GM23338 (cell line): ENCODE measurements around the gene FNDC3B. TPM values are rescaled to one million over a fixed set of nuclear protein-coding genes. Genes with fewer than 3 reads are reported as not detected.

ENCODE experiments used
- CREB1 ChIP-seq: fragments of 250-450 bp; sonication (Bioruptor Pico); IDR thresholded peaks from 2 replicates; pipeline ENCODE4 v1.5.0; 2020; ENCODE audit warnings: low read depth, mild to moderate bottlenecking, moderate library complexity
- CTCF ChIP-seq, 2 experiments: fragments of 200-600 bp in 1 of 2; sonication (generic) in 1 of 2; conservative IDR thresholded peaks; 2 replicates each; pipeline versions ENCODE4 v1.5.1 to v1.6.1; 2016 to 2017; ENCODE audit warnings: antibody characterized with exemption in 2 of 2, low read depth in 2 of 2, mild to moderate bottlenecking in 2 of 2, moderate library complexity in 1 of 2
- ETS1 ChIP-seq: IDR thresholded peaks from 2 replicates; pipeline ENCODE4 v1.6.1; 2016; ENCODE audit warnings: antibody characterized with exemption
- EZH2phosphoT487 ChIP-seq: fragments of 200-600 bp; sonication (generic); IDR thresholded peaks from one replicate; pipeline ENCODE4 v1.8.1; 2018; ENCODE audit warnings: antibody characterized with exemption; ENCODE audit not compliant: unreplicated experiment
- JUNB ChIP-seq: IDR thresholded peaks from one replicate; pipeline ENCODE4 v1.6.1; 2016; ENCODE audit warnings: antibody characterized with exemption; ENCODE audit not compliant: unreplicated experiment
- NANOG ChIP-seq: IDR thresholded peaks from 2 replicates; pipeline ENCODE4 v1.6.1; 2016; ENCODE audit warnings: antibody characterized with exemption, borderline replicate concordance
- POLR2AphosphoS5 ChIP-seq: IDR thresholded peaks from 2 replicates; pipeline ENCODE4 v1.6.1; 2016; ENCODE audit warnings: antibody characterized with exemption, low read depth
- ZNF114 ChIP-seq: fragments of 250-450 bp; sonication (Bioruptor Pico); IDR thresholded peaks from 2 replicates; pipeline ENCODE4 v1.5.0; 2020; ENCODE audit warnings: mild to moderate bottlenecking, moderate library complexity
- ZNF462 ChIP-seq: fragments of 250-450 bp; sonication (Bioruptor Pico); IDR thresholded peaks from 2 replicates; pipeline ENCODE4 v1.5.0; 2020; ENCODE audit warnings: mild to moderate bottlenecking, moderate library complexity
- polyA plus RNA-seq: library from polyadenylated mRNA; unstranded; fragments of >200 nt; fragmentation: Nextera tagmentation; extraction: Ambion mirVana; gene quantifications from 2 replicates; pipeline ENCODE4 v1.2.1, GENCODE V29; 2016
- total RNA-seq: library from RNA; depleted of rRNA; stranded (reverse); fragments of >200 nt; shearing (Covaris generic); gene quantifications from 2 replicates; pipeline ENCODE4 v1.2.3, GENCODE V29; 2014

FNDC3B gene
- total and polyA plus RNA-seq, 2 experiments from 2014 or later: 19.1 to 55.4 TPM

- TF ChIP-seq ZNF462 (CRISPR knock-in tag) (no peak), CTCF (conservative IDR thresholded peaks at IDR 0.05; ENCODE audit: low read depth in 2 of 2) (no peak), NANOG (no peak), EZH2phosphoT487 (no peak), ETS1 (no peak), POLR2AphosphoS5 (no peak), JUNB (no peak), ZNF114 (CRISPR knock-in tag) (no peak), CREB1 (no peak)
Observed at GRCh38 chr3:172056416-172056815, 17.0 kb downstream of the FNDC3B start (continued).
